Measurements from ENCODE around the gene CADM4. TPM values are rescaled to one million over a fixed set of nuclear protein-coding genes. Genes with fewer than 3 reads are reported as not detected.
"Not testable (repeated sequence)": the region's sequence is repeated elsewhere in the genome, so short reads cannot be mapped to it uniquely, and the experiment has no call there.

CADM4 gene
- total and polyA plus RNA-seq, 9 of the 15 experiments (the other 6 are each of a cell fraction or from before 2014, with no cell fraction given) = 0.03 to 4.6 (median 1.3) TPM

DNA sequence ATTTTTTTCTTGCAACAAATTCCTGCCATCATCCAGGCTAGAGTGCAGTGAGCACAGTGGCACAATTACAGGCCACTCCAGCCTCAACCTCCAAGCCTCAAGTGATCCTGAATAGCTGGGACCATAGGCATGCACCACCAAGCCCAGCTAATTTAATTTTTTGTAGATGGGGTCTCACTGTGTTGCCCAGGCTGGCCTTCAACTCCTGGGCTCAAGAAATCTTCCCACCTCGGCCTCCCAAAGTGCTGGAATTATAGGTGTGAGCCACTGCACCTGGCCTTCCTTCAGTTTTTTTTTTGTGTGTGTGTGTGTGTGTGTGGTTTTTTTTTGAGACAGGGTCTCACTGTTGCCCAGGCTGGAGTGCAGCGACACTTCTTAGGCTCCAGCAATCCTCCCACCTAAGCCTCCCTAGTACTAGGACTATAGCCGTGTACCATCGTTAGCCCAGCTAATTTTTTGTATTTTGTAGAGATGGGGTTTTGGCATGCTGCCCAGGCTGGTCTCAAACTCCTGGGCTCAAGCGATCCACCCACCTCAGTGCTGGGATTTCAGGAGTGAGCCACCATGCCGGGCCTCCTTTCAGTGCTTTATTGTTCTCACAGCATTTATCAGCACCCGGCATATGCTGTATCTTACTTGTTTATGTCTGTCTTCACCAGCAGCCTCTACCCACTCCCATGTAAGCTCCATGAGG is 33.6 kb downstream of the CADM4 start (continued):
- no peak for TF ChIP-seq CREB3 (tag; conservative IDR thresholded peaks at IDR 0.05; ENCODE audit: low read depth)
- TF ChIP-seq ZNF695 (CRISPR knock-in tag; IDR thresholded peaks at IDR 0.05) = no peak
- TF ChIP-seq POLR2A (conservative IDR thresholded peaks at IDR 0.05) = 0 out of 2 replicates have a peak, but pooled peaks have one; percentile 24
- TF ChIP-seq ARID1B (IDR thresholded peaks at IDR 0.05) = peak; percentile 49; the same call in 1 of the 2 replicates

GRCh38 chr19:43600326-43600725 is 39.3 kb downstream of the CADM4 start:
- intact Hi-C loops (cut with micrococcal nuclease); H3K4me3 ChIP-seq; H2AFZ ChIP-seq (ENCODE audit: low read depth, low read length); H4K20me1 ChIP-seq (replicated peaks; ENCODE audit: control insufficient read depth, insufficient read depth, low read length); BruUV-seq (replicated peaks); ATAC-seq; H3K9me3 ChIP-seq (replicated peaks; ENCODE audit: control insufficient read depth, insufficient read depth, low read depth, low read length); H3K27me3 ChIP-seq (ENCODE audit: control insufficient read depth in 2 of 2, insufficient read depth in 2 of 2, low read length in 2 of 2); CTCF ChIA-PET (ENCODE audit: low intra/inter-chr PET ratio); H3K9me1 ChIP-seq (ENCODE audit: control insufficient read depth, insufficient read depth, low read length); FAIRE-seq; H3K27ac ChIP-seq (ENCODE audit: extremely low read depth, low read depth, low read length); H3K4me2 ChIP-seq (ENCODE audit: insufficient read depth, low read length); DNase-seq (ENCODE audit: extremely low read depth in 1 of 4, low spot score in 3 of 4); H3K9ac ChIP-seq (ENCODE audit: insufficient read depth in 1 of 2, low read depth in 2 of 2, low read length in 2 of 2); in situ Hi-C loops (cut with MboI): not testable (repeated sequence)
- H3K36me3 ChIP-seq (ENCODE audit: control insufficient read depth, insufficient read depth, low read length) = peaks cover 32% of the 10 kb centered on the region; the same call in 2 of the 3 replicates
- H3K79me2 ChIP-seq (ENCODE audit: control insufficient read depth, insufficient read depth, low read length) = peaks cover 29% of the 10 kb centered on the region
- POLR2A ChIA-PET = interaction anchor here (0.7 to 1.1 kb wide), 2 partner anchors 16 to 25 kb away, joined by 3 to 4 read pairs; partner anchors contain the start of gene XRCC1
- peaks cover 15 to 21% of the 10 kb centered on the region in 2 experiments; a peak in 4 of 5 replicates for H3K4me1 ChIP-seq (replicated peaks in 1 of 2; ENCODE audit: control insufficient read depth in 2 of 2, insufficient read depth in 2 of 2, low read length in 2 of 2)
- WGBS (ENCODE audit: insufficient coverage, low coverage, missing lambda C conversion rate) = 91% methylated on average over 4 of the region's 5 CpGs
